HG02885 (cell line): ENCODE data around the gene TRIM25.
"Not testable (repeated sequence)": the region's sequence is repeated elsewhere in the genome, so short reads cannot be mapped to it uniquely, and the experiment has no call there.

ENCODE experiments used
- ATAC-seq: cut with Tn5 transposase; IDR thresholded peaks from one replicate; pipeline ENCODE4 v1.9.1; 2021; ENCODE audit warnings: mild to moderate bottlenecking; ENCODE audit not compliant: unreplicated experiment, poor library complexity

TRIM25 gene

GRCh38 chr17:56913867-56914580 is at the start of gene TRIM25:
TRIM25 (minus strand) TSS chr17:56914049; CDS start chr17:56913988, 61 bp downstream.
- peak; percentile 72 for ATAC-seq

DNA sequence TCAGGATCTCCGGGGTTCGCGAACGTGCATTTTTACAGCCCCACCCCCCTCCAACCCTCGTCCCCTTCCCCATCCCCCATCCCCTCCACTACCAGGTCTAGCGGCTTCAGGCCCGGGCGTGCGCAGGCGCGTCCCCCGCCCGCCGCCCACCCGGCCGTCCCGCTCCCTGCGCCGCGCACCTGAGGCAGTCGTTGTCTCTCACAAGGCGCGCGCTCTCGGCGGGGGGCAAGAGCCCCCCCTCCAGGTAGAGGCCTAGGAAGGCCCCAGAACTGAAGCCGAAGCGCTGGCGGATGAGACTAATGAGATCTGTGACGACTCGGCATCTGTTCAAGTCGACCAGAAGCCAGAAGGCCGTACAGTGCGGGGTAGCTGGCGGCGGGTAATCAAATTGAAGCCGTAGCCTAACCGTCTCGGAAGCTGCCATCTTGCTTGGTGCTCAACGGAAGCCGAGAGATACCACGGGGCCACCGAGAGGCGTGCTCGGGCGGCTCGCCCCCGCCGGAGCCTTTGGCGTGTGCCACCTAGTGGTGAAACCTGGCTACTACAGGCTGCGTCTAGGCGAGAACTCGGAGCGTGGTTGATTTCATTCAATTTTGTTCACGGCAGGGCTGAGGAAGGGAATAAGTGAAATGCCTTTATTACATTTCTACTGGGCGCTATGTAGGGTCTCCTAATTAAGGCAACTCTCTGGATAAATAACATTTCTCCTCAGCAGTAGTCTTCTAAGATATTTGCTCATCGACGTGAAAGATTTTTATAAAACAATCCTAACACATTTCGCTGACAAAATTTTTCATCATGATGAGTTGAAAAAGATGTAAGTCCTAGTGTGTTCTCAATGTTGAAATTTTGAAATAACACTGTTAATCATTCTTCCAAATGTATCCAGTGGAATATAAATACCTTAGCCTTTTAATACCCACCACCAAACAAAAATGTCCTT is 47.0 kb upstream of the TRIM25 start, which contains the start of gene COIL:
Gene COIL, minus strand, starts transcription at position 455 of the 943 bp plus-strand sequence. Its CDS starts 31 bp downstream, at position 424.
- ATAC-seq, result peak; percentile 97

DNA sequence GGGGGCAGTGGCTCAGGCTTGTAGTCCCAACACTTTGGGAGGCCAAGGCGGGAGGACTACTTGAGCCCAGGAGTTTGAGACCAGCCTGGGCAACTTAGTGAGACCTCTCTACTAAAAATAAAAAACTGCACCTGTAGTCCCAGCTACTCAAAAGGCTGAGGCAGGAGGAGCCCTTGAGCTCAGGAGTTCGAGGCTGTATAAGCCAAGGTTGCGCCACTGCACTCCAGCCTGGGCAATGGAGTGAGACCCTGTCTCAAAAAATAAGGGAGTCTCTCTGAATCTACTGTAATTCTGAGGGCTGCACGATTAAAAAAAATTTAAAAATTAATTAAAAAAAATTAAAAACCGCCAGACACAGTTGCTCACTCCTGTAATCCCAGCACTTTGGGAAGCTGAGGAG is 43.1 kb upstream of the TRIM25 start:
- ATAC-seq, result no peak

DNA sequence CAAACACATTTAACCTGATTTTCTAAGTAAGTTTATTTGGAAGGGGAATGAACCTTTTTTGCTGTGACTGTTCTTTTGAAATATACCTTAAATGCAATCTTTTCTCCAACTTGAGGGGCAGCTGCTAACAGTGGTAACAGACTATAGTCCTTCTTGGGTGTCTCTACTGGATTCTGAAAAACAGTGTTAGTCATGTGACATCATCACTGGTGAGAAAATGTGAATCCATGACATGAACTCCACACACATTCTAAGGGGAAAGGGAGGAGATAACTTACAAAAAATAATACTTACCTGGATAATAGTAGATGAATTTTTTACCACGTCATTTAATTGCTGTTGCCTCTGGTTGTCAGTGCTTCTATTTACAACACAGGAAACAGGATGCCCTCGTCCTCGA is 35.7 kb upstream of the TRIM25 start:
- no peak for ATAC-seq

- ATAC-seq, result no peak
Measured at GRCh38 chr17:56948491-56948890, 34.6 kb upstream of the TRIM25 start.

GRCh38 chr17:56947741-56948140 is 33.9 kb upstream of the TRIM25 start:
- no peak for ATAC-seq

- no peak for ATAC-seq
Measured at GRCh38 chr17:56945938-56946505, 32.2 kb upstream of the TRIM25 start.

DNA sequence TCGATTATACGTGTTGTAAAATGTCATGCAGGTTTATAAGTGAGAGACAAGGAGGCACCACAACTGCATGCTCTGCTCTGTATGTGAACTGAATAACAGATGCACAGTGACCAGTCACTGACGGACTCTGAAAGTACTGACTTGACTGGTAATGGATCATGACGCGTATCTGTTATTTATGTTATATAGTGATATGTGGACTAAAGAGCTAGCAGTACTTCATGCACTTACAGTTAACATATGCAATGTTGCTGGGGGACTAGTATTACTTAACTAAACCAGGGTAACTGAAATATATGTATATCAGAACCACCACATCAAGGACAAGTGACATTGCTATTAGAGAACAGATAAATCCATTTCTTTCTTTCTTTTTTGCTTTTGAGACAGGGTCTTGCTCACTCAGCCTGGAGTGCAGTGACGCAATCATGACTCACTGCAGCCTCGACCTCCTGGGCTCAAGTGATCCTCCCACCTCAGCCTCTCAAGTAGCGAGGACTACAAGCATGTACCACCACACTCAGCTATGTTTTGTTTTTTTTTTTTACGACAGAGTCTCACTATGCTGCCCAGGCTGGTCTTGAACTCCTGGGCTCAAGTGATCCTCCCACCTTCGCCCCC is 29.8 kb upstream of the TRIM25 start:
- ATAC-seq, result no peak

DNA sequence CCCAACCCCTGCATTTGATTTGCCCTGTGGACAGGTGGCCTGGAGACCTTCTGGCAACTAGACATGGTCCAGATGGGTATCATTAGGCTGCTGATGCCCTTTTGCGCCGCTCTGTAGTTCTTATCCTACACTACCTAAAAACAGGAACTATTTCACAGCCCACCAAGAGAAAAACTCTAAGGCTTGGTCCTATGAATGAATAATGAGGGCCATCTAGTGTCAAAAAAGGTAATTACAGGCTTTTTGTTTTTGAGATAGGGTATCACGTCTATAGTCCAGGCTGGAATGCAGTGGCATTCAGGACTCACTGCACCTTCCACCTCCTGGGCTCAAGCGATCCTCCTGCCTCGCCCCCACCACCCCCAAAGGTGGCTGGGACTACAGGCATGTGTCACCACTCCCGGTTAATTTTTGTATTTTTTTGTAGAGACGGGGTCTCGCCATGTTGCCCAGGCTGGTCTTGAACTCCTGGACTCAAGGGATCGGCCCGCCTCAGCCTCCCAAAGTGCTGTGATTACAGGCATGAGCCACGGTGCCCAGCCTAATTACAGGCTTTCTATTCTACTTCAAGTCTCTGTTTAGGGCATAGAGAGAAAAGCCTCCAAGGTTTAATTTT is 26.1 kb upstream of the TRIM25 start:
- no peak for ATAC-seq

- not testable (repeated sequence) for ATAC-seq
Measured at GRCh38 chr17:56938206-56938605, 24.4 kb upstream of the TRIM25 start.

DNA sequence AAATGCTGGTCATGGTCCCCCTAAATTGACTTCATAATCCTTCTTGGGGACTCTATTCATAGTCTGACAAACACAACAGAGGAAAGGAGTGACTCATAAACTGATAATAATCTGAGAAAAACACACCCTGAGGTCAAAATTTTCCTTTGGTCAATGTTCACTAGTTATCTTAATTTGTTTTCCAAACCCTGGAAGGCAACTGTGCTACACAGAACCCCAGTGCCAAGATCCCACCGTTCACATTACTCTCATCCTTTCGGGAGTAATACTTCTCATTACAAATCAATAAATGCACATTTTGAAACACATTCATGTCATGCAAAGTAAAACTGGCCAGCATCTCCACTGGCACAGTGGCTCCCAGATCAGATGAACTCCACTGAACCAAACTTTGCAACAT is 23.8 kb upstream of the TRIM25 start:
- no peak for ATAC-seq

GRCh38 chr17:56936697-56937322 is 23.0 kb upstream of the TRIM25 start:
- ATAC-seq, result no peak

DNA sequence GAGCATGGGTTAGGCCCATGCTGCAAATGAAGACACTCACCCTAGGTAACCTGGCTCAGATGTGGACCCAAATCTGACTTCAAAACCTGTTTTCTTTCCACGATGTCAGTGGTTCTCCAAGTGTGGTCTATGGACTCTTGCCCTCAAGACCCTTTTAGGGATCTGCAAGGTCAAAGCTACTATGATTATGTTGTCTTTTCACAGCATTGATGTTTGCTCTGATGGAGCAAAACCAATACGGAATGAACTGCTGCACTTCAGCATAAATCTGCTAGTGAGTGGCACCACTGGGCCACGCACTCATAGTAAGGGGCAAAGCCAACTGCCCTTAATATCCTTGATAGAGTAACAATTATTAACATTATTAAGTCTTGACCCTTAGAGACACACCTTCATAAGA is 21.6 kb upstream of the TRIM25 start:
- no peak for ATAC-seq

DNA sequence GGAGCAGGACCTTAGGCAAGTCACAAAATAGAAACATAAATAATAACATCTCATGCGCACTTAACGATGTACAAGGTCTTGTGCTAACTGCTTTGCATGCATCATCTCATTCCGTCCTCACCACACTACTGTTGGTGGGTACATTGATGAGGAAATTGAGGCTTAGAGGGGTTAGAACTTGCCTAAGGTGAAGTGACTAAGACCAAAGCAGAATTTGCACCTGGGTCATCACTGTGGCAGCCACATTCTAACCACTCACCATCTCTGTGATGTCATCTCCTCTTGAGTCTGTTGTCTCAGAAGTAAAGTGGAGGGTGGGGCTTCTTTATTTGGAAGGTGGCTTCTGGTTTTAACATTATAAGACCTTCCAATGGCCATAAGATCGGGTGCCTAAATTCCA is 20.4 kb upstream of the TRIM25 start:
- no peak for ATAC-seq

DNA sequence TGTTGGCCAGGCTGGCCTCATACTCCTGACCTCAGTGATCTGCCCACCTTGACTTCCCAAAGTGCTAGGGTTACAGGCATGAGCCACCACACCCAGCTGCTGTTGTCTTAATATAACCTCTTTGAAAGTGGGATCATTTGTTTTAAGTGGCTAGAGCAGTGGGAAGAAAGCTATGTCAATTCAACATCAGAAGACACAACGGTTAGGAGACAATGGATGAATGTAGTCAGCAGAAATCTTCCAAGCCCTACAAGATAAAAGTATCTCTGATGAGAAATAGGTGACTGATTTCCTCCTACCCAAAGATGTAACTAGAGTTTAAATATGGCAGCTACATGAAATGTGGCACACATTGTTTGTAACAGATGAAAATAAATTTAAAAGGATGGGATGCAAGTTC is 20.0 kb upstream of the TRIM25 start:
- ATAC-seq, result no peak

- no peak for ATAC-seq
Measured at GRCh38 chr17:56933151-56933745, 19.4 kb upstream of the TRIM25 start.

DNA sequence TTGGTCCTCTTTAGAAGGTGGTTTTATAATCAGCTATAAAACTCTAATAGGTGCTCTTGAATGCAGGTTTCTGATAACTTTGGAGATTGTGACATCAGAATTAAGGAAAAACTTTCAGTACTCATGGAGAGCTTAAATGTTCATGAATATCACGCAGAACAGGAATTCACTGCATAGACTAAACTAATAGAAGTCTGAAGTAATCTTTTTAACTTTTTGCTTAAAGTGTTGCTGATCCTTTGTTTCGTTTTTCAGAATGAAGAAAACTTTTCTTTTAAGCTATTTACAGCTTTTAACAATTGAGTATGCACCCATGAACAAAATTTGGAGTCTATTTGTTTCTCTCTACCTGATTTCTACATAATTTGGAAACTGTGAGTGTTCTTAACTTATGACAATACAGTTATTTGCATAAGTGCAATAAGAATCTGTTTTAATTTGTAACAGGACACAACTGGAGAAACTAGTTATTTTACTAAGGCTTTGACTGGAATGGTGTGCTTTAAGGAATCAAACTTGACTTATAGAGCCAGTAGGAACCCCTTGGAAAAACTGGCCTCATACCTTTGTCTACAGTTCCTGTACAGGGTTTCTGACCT is 17.0 kb upstream of the TRIM25 start:
- ATAC-seq, result no peak

DNA sequence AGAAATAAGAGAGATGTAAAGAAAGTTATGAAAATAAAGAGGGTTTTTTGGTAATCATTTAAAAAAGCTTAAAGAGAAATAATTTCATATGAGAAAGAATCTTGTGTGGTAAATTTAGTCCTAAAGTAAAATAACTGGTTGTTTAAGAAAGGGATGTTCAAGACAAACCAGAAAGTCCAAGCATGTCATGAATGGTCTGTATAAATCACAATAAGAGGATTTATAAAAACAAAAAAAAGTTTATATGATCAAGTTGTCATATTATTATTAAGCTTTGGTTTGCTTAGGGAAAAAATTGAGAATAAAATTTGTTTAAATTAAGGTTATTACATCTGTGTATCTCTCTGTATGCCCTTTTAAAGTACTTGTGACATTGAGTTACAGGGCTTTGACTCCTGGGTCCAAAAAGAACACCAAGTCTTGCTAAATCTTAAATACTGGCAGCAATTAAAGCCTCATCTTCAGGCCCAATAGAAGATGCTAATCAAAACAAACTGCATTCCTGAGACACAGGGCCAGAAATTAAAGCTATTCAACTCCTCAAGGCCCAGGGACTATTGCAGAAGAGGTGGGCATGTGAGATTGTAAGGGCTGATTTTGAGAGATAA is 15.6 kb upstream of the TRIM25 start:
- no peak for ATAC-seq

DNA sequence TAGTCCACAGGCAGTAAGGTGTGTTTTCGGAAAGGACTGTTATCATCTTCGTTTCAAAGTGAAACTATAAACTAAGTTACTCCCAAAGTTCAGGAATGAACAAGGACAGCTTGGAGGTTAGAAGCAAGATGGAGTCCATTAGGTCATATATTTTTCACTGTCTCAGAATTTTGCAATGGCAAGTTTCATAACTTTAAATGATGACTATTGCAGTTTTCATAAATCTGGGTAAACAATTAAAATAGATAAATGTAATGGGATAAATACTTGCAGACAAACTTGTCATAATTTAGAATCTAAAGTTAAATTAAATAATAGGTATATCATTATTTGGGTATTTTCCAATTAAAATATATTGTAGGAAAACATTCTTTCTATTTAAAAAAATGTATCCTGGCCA is 14.7 kb upstream of the TRIM25 start:
- ATAC-seq, result no peak
